Body of pancreas (tissue), 4 donors: ENCODE results near the gene ANKRD11.

Experiments
- POLR2A ChIP-seq, 3 donors: fragments of 450-650 bp; IDR thresholded peaks; one replicate each; pipeline ENCODE4 v1.6.1; 2016; ENCODE audit warnings: antibody characterized with exemption in 3 of 3, mild to moderate bottlenecking in 2 of 3
- TF ChIP-seq, protein P1 (sequence below), 7 experiments: fragments of 450-650 bp in 4 of 7; fragments of 200-600 bp in 3 of 7; sonication (generic) in 3 of 7; IDR thresholded peaks; one replicate each; pipeline ENCODE4 v1.5.1; 2016 to 2019; ENCODE audit warnings: antibody characterized with exemption in 7 of 7

- TF ChIP-seq, protein P1, sequence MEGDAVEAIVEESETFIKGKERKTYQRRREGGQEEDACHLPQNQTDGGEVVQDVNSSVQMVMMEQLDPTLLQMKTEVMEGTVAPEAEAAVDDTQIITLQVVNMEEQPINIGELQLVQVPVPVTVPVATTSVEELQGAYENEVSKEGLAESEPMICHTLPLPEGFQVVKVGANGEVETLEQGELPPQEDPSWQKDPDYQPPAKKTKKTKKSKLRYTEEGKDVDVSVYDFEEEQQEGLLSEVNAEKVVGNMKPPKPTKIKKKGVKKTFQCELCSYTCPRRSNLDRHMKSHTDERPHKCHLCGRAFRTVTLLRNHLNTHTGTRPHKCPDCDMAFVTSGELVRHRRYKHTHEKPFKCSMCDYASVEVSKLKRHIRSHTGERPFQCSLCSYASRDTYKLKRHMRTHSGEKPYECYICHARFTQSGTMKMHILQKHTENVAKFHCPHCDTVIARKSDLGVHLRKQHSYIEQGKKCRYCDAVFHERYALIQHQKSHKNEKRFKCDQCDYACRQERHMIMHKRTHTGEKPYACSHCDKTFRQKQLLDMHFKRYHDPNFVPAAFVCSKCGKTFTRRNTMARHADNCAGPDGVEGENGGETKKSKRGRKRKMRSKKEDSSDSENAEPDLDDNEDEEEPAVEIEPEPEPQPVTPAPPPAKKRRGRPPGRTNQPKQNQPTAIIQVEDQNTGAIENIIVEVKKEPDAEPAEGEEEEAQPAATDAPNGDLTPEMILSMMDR (IDR thresholded peaks at IDR 0.05): no peak
- TF ChIP-seq POLR2A (IDR thresholded peaks at IDR 0.05): no peak
Observed at GRCh38 chr16:89426736-89427530, 63.4 kb downstream of the ANKRD11 start.
